SK-N-MC (cell line): ENCODE results near the gene PGM1.

Experiments
- EZH2 ChIP-seq: fragments of 200-600 bp; sonication (generic); IDR thresholded peaks from one replicate; pipeline ENCODE4 v1.6.1; 2017; ENCODE audit warnings: antibody characterized with exemption
- POLR2AphosphoS5 ChIP-seq: IDR thresholded peaks from 2 replicates; pipeline ENCODE4 v1.6.1; 2012; ENCODE audit warnings: mild to moderate bottlenecking, low read depth, low read length, borderline replicate concordance

DNA sequence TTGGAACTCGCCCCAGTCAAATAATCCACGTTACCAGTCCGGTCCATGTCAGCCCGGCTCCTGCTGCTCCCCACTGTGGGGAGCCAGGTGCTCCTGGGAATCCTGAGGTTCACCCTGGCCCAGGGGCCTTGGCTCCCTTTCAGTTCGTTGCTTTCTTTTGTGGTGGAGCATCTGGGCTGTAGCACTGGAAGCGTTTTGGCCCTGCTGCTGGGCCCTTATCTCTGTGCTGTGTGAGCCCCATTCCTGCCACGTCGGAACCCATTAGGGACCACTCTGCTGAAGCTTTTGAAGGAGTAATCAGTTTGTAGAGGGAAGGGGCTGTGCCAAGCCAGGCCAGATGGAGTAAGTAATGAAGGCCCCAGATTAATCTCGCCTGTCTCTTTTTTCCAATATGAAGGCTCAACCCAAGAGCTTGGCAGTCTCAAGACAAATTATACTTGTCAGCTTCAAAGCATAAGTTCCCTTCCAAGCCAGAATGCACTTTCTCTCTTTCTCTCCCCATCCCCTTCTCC, 82.3 kb downstream of the PGM1 start:
- TF ChIP-seq EZH2 (no peak), POLR2AphosphoS5 (no peak)
